HS-27A (cell line): ENCODE results near the gene TFDP1.
"Not testable (repeated sequence)": the region's sequence is repeated elsewhere in the genome, so short reads cannot be mapped to it uniquely, and the experiment has no call there.

Source experiments
- DNase-seq: peaks from one replicate; pipeline ENCODE4 v3.0.0-alpha.2; 2012; ENCODE audit warnings: low read depth, missing footprints

Gene TFDP1

GRCh38 chr13:113617961-113618360 lies 33.4 kb downstream of the TFDP1 start:
- no peak for DNase-seq

DNA sequence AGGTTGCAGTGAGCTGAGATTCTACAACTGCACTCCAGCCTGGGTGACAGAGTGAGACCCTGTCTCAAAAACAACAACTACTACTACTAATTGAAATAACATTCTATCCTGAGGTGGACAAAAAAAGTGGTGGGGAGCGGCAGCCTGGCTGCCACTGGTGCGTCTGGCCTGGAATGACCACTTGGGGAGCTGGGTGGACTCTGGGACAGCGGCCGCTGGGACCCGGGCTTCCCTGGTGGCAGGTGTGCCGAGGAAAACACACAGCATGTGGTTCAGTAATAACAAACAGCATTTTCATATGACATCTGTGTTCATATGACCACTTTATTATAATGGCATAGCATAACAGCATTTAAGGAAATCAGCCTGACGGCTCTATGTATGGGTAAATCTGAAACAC lies 33.9 kb downstream of the TFDP1 start:
- DNase-seq, result no peak

GRCh38 chr13:113620036-113620796 lies 35.7 kb downstream of the TFDP1 start:
- no peak for DNase-seq

- DNase-seq, result no peak
Measured at GRCh38 chr13:113621046-113621445, 36.5 kb downstream of the TFDP1 start.

DNA sequence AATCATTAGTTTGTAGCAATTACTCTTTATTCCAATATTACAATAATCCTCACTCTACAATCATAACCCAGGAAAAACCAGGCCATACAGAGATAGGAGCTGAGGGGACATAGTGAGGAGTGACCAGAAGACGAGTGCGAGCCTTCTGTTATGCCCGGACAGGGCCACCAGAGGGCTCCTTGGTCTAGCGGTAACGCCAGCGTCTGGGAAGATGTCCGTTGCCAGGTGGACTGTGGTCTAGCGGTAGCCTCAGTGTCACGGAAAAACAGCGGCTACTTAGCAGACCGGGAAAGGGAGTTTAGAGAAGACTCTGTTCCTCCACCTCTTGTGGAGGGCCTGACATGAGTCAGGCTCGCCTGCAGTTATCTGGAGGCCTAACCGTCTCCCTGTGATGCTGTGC lies 36.9 kb downstream of the TFDP1 start:
- DNase-seq, result not testable (repeated sequence)

- not testable (repeated sequence) for DNase-seq
Measured at GRCh38 chr13:113621986-113622550, 37.5 kb downstream of the TFDP1 start.

DNA sequence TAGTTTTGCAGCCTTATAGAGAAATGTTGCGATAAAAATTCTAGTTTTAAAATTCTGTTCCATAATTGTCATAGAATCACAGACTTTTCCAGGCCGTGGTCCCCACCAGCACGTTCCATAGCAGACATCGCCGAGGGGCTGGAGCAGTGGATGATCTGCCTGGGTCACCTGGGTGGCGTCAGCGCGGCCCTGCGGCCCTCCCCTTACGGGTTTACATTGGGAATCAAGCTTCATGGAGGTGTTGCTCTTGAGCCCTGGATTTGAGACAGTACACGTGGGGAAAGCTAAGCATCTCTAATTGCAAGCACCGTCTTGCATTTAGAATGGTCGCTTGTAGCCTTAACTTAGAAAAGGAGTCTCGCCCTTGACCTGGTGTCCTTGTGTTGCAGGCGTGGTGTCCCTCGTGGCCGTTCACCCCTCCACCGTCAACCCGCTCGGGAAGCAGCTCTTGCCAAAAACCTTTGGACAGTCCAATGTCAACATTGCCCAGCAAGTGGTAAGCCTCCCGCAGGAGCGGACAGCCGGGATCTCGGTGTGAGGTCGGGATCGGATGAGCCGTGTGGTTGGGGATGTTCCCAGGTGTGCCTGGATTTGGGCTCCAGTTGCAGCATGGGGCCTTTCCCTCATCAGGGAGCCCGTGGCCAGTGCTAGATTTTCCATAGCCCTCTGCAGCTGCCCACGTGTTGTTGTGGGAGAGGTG lies 38.4 kb downstream of the TFDP1 start:
- DNase-seq, result no peak

DNA sequence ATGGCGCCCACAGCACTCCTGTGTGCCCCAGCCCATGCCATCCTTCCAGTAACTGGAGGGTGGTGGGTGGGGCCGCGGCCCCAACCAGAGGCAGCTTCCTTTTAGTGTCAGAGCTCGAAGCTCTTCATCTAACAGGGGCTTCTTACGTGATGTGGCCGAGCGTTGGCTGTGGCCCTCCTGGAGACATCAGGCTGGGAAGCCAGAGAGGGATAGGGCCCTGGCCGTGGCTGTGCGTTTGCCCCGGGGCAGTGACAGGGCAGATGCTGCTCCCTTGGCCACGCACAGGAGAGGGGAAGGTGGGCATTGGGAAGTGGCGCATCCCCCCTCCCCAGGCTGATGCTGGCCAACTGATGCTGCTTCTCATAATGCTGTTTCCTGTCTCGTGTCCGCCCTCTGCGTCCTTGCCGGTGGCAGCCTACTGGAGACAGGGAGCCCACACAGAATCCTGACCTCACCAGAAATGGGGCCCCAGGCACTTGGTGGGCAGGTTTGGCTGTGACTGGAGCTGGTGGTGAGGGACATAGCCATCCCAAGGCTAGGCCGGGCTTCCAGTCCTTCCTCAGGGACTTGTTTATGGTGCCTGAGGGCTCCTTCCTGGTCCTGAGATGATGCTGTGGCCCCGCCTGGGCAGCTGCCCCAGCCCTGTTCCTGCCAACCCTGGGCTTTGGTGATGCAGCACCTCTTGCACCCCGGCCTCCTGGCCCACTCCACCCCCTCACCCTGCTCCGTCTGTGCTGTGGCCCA lies 39.1 kb downstream of the TFDP1 start:
- DNase-seq, result no peak

DNA sequence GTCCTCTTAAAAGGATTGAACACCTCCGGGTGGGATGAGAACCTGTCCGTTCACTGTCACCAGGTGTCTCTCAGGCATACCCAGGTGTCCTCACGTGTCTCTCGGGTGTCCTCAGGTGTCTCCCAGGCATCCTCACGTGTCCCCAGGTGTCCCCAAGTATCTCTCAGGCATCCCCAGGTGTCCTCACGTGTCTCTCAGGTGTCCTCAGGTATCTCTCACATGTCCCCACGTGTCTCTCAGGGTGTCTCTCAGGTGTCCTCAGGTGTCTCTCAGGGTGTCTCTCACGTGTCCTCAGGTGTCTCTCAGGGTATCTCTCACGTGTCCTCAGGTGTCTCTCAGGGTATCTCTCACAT lies 39.7 kb downstream of the TFDP1 start:
- DNase-seq, result no peak

GRCh38 chr13:113624640-113625304 lies 40.2 kb downstream of the TFDP1 start:
- DNase-seq, result not testable (repeated sequence)

- no peak for DNase-seq
Measured at GRCh38 chr13:113625965-113626721, 41.6 kb downstream of the TFDP1 start.

GRCh38 chr13:113627136-113627535 lies 42.6 kb downstream of the TFDP1 start:
- no peak for DNase-seq

DNA sequence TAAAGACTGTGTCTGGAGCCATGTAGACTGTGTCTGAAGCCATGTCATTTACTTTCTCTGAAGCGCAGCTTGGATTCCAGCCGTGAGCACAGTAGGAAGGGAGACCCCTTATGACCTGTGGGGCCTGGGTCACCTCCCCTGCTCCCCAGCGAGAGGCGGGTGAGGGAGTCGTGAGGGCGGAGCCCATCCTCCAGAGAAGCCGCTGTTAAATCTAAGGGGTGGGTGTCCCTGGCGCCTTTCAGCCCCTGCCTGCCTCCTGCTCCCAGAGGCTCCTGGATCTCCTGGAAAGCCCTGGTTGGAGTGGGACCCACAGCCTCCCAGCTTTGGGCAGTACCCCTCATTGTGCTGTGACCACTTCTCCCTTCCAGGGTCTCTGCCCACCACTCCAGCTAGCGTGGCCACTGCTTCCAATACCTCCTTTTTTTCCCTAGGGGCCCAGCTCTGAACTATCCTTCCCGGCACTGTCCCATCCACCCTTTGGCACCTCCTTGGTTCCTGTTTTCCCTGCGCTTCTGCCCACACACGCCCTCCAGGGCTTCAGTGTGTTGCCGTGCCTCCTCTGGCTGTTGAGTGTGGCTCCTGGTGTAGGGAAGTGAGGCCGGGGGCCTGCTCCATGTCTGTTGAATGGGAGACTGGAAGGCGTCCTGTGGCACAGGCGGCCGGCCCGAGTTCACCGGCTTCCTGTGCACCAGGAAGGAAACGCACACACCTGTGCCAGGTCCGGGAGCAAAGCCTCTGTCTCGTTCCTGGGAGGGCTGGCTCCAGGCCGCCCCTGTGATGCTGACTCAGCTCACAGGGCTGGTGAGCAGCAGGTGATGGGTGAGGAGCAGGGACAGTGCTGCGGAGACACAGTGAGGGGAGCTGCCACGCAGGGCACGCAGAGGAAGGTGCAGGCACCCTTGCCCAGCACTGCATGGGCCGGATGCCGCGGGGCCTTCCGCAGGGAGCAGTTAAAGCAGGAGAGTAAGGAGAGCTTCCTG lies 44.0 kb downstream of the TFDP1 start:
- no peak for DNase-seq

- DNase-seq, result no peak
Measured at GRCh38 chr13:113629866-113630265, 45.3 kb downstream of the TFDP1 start.

- DNase-seq, result no peak
Measured at GRCh38 chr13:113630296-113630695, 45.7 kb downstream of the TFDP1 start.

DNA sequence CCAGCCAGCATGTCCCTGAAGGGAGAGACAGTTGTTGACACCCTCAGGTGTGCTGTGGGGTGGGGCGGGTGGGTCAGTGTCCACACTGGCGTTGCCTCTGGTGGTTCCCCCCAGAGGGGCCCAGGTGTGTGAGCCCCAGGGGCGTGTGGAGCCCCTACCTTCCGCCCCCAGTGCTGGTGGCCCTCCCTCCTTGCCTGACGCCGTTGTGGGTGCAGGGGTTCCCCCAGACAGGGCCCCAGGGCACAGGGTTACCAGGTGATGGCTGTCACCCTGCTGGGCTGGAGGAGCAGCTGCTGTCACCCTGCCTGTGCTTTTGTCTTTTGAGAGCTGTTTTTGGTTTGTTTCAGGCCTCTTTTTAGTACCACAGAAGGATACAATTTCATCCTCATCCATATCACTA lies 46.3 kb downstream of the TFDP1 start:
- DNase-seq, result no peak

DNA sequence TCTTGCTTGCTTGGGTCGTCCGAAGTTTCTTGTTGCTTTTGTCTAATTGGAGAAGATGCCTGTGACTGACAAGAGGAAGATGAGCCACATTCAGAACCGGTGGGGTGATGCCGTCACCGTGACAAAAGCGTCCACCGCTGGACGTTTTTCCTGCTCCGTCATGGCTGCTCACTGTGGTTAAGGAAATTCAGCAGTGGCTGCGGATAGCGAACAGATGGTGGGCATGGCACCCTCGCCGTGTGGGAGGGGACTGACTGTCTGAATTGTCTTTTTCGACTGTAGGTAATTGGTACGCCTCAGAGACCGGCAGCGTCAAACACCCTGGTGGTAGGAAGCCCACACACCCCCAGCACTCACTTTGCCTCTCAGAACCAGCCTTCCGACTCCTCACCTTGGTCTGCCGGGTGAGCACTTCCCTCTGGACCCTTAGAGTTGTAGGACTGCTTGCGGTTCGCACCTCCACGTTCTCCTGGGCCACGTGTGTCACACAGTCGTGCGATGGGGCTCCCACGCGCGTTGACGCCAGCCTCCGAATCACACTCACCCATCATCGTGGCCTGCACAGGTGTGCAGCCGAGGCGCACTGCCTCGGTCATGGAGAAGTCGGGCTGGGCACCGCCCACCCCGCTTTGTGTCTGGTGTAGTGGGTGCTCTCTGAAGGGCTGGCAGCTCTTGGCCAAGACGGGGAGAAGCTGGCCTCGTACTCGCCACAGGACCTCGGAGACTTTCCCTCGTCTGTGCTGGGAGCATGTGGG lies 47.0 kb downstream of the TFDP1 start:
- no peak for DNase-seq

DNA sequence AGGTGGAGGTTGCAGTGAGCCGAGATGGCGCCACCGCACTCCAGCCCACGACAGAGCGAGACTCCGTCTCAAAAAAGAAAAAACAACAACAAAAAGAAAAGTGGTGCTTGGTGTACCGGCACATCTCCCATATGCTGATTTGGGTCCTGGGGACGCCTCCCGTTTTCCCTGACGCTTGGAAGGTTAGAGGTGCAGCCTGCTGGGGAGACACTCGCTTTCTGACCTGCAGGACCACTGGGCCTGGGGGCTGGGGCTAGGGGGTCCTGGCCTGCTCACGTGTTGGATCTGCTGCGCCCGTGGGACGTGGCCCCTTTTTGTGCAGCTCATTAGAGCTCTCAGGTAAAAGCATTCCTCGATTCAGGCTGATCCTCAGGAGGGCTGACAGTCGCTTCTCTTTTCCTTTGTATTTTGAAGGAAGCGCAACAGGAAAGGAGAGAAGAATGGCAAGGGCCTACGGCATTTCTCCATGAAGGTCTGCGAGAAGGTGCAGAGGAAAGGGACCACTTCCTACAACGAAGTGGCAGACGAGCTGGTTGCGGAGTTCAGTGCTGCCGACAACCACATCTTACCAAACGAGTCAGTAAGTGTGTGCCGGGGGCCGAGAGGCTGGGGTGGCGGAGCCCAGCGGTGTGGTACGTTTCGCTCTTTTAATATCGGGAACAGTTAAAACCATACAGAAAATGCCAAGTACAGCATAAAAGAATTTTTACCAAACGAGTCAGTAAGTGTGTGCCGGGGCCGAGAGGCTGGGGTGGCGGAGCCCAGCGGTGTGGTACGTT lies 48.3 kb downstream of the TFDP1 start:
- DNase-seq, result no peak

GRCh38 chr13:113633485-113633873 lies 48.9 kb downstream of the TFDP1 start:
- no peak for DNase-seq
